Smooth muscle cell of bladder (primary cell): ENCODE data around the gene MARVELD2. TPM values are rescaled to one million over a fixed set of nuclear protein-coding genes. Genes with fewer than 3 reads are reported as not detected.

Source experiments
- total RNA-seq: library from RNA; depleted of rRNA; stranded (reverse); fragments of >200 nt; gene quantifications from 2 replicates; pipeline ENCODE4 v1.2.3, GENCODE V29; 2014

The MARVELD2 gene
- 0.09 and 0.14 TPM in 2 replicates for total RNA-seq

GRCh38 chr5:69414885-69415583, at the start of gene MARVELD2:
Gene MARVELD2, plus strand, starts transcription at chr5:69415116. Its CDS starts 4,270 bp downstream, at chr5:69419386.

DNA sequence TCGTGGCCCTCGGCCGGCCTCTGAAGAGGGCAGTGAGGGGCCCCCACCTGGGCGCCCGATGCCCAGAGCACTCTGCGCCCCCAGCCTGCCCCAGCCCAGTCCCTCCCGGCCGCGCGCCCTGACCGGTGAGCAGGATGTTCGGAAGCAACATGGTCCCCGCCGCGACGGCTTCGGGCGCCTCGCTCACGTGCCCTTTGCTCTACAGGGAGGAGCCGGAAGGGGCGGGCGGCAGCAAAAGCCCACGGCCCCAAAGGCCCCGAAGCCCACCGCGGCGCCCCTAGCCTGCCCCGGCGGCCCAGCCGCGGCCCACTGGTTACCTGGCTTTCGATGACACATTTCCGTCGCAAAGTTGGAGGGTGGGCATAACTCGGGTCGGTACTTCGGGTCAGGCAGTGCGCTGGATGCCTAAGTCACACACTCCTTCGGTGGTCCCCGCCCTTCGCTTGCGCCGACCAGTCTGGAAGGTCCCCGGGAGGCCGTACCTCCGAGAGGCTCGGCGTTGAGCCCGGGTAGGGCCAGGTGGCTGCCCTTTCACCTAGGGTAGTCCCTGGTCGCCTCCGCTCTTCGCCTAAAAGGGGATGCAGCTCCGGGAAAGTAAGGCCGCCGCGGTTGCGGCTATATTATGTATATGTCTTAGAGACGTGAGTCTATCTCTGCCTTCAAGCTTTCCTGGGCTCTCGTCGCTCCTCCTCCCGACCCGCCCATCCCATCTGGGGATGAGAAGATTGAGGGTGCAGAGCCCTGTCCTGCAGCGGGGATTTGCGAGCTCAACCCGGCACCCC, 45.4 kb upstream of the MARVELD2 start, which contains the start of the genes AK6, RAD17 and TAF9:
Gene AK6 (minus strand): TSS at position 181 of the 782 bp plus-strand sequence. CDS start 30 bp downstream, at position 151.
Gene RAD17 (plus strand): TSS at position 479 of the 782 bp plus-strand sequence. CDS start 2,391 bp downstream, outside the sequence.
Gene TAF9 (minus strand): TSS at position 181 of the 782 bp plus-strand sequence. CDS start 3,783 bp downstream, outside the sequence.

GRCh38 chr5:69492391-69492922, 77.5 kb downstream of the MARVELD2 start, which contains the start of gene OCLN:
Gene OCLN, plus strand, starts transcription at chr5:69492790. Its CDS starts 11,455 bp downstream, at chr5:69504245.

Other genes with a start within 250 kb of the MARVELD2 start
- gene CCNB1, start 248.0 kb upstream of the MARVELD2 start, total RNA-seq, result 22.8 and 25.7 TPM in 2 replicates
- 3.8 and 7.3 TPM in 2 replicates for gene CENPH, start 225.5 kb upstream of the MARVELD2 start, total RNA-seq
- 57.4 and 63.0 TPM in 2 replicates for gene CDK7, start 180.2 kb upstream of the MARVELD2 start, total RNA-seq
- gene CCDC125, start 82.3 kb upstream of the MARVELD2 start, total RNA-seq, result 1.7 and 3.2 TPM in 2 replicates
- 32.0 and 41.4 TPM in 2 replicates for gene AK6, start 45.6 kb upstream of the MARVELD2 start, total RNA-seq
- 78.8 and 97.0 TPM in 2 replicates for gene TAF9, start 45.6 kb upstream of the MARVELD2 start, total RNA-seq
- 14.9 and 17.0 TPM in 2 replicates for gene RAD17, start 45.3 kb upstream of the MARVELD2 start, total RNA-seq
- 0.37 and 0.43 TPM in 2 replicates for gene OCLN, start 77.7 kb downstream of the MARVELD2 start, total RNA-seq
- gene GTF2H2C, start 145.1 kb downstream of the MARVELD2 start, total RNA-seq, result 27.9 and 33.1 TPM in 2 replicates